MG63 (cell line): ENCODE data around the gene ENHO. TPM values are rescaled to one million over a fixed set of nuclear protein-coding genes. Genes with fewer than 3 reads are reported as not detected.

ENCODE experiments used
- DNase-seq: peaks from one replicate; pipeline ENCODE4 v3.0.0-alpha.2; 2020
- H3K27me3 ChIP-seq: fragments of 250-450 bp; sonication (Bioruptor Pico); 2 replicates; pipeline ENCODE4 v1.5.1; 2020; ENCODE audit warnings: mild to moderate bottlenecking, moderate library complexity
- H3K36me3 ChIP-seq: fragments of 250-450 bp; sonication (Bioruptor Pico); 2 replicates; pipeline ENCODE4 v1.5.1; 2020; ENCODE audit warnings: mild to moderate bottlenecking, moderate library complexity
- H3K4me3 ChIP-seq: fragments of 250-450 bp; sonication (Bioruptor Pico); 2 replicates; pipeline ENCODE4 v1.5.1; 2020; ENCODE audit warnings: mild to moderate bottlenecking, moderate library complexity
- H3K9me3 ChIP-seq: fragments of 250-450 bp; sonication (Bioruptor Pico); 2 replicates; pipeline ENCODE4 v1.5.1; 2020; ENCODE audit warnings: mild to moderate bottlenecking, moderate library complexity
- total RNA-seq: library from RNA; depleted of rRNA; stranded (reverse); fragments of >200 nt; shearing (Covaris generic); gene quantifications from 2 replicates; pipeline ENCODE4 v1.2.3, GENCODE V29; 2014; ENCODE audit warnings: low replicate concordance; rRNA removed

ENHO gene
- total RNA-seq: 0.20 TPM in 1 of 2 replicates, not detected in the other

DNA sequence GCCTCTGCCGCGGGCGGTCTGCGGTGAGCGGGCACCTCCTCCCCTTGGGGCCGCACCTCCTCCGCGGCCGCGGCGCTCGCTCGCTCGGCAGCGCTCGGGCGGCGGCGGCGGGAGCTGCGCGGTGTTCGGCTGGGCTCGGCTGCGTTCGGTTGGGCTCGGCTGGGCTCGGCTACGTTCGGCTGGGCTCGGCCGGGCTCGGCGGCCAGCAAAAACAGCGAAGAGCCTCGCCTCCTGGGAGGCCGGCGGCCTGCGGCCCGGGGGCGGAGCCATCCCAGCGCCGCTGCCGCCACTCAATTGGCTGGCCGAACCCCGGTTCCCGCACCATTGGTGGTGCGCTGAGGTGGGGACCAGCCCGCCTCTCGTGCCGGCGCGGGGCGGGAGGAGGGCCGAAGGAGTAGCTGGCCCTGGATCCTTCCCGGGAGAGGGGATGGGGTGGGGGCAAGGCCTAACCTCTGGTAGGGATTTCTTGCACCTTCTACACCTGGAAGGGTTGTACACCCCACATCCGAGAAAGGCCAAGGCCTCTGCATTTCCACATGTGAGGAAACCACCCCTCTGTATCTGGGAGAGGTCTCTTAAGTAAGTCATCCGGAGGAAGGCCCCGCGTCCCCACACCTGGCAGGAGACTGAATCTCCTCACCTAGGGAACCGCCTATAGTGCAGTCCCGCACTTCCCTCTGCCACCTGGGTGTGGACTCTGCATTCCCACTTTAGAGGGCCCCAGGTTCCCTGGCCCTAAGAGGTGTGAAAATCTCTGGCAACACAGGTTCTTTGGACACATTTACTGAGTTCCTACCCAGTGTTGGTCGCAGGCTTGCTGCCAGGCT, at the start of gene ENHO:
TSS of gene ENHO (minus strand) at position 20 of the 827 bp plus-strand sequence. CDS start 1,295 bp downstream, outside the sequence.
- Histone ChIP-seq H3K9me3 (no peaks in the 10 kb centered on the region), H3K4me3 (peak within 1 kb of the TSS; percentile 21; the same call in 1 of the 2 replicates), H3K36me3 (no peaks in the 10 kb centered on the region), H3K27me3 (no peaks in the 10 kb centered on the region)
- peak; percentile 81 for DNase-seq

DNA sequence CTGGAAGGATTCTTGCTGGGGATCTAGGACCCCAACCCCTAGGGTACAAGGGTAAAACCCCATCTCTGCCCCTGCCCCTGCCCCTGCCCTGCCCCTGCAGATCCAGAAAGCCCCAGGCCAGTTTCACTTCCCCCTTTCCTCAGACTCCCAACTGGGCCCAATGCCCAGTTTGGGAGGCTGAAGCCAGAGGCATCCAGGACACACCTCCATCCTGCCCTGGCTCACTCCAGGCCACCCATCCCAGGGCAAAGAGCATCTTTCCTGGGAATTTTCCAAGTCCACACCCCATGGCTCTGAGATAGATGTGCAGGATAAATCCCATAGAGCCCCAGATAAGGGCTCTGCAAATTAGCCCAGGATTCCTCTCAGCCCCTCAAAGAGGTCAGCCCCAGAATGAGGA, 49.3 kb upstream of the ENHO start:
- Histone ChIP-seq H3K36me3 (no peaks in the 10 kb centered on the region), H3K9me3 (no peaks in the 10 kb centered on the region), H3K27me3 (no peaks in the 10 kb centered on the region), H3K4me3 (no peak overlapping the region)
- peak; percentile 7 for DNase-seq

GRCh38 chr9:34571481-34571810, 48.7 kb upstream of the ENHO start:
- Histone ChIP-seq H3K9me3 (no peaks in the 10 kb centered on the region), H3K36me3 (no peaks in the 10 kb centered on the region), H3K27me3 (no peaks in the 10 kb centered on the region), H3K4me3 (no peak overlapping the region)
- DNase-seq: no peak

DNA sequence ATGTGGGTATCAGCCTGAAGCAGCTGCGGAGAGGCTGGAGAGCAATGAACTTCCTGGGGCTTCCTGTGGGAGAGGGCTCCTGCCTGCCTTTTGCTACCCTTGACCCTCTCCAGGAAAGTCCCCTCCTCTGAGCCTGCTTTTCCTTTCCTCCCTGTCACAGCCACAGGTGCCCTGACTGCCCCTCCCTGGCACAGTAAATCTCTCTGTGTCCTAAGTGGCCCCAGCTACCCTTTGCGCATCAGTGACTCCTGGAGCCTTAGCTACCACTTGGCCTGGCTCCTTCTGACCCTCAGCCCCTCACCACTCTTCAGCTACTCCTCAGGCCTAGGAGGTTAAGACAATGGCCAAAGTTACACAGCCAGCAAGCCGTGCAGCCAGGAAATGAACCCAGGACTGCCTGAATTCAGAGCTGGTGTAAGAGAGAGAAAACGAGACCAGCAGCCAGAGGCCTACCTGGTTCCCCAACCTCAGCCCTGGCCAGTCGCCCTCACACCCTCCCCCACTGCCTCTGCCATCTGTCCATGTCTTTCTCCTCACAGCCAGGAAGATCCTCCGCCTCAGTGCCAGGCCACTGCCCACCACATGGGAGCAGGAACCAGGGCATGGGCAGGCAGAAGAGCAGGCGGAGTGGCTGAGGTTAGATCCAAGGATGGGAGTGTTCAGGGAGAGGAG, 48.2 kb upstream of the ENHO start:
- Histone ChIP-seq H3K27me3 (no peaks in the 10 kb centered on the region), H3K36me3 (no peaks in the 10 kb centered on the region), H3K9me3 (no peaks in the 10 kb centered on the region), H3K4me3 (no peak overlapping the region)
- no peak for DNase-seq

- Histone ChIP-seq H3K9me3 (no peaks in the 10 kb centered on the region), H3K4me3 (no peak overlapping the region), H3K36me3 (no peaks in the 10 kb centered on the region), H3K27me3 (no peaks in the 10 kb centered on the region)
- DNase-seq: no peak
Measured at GRCh38 chr9:34570376-34570775, 47.6 kb upstream of the ENHO start.

GRCh38 chr9:34568774-34569173, 46.0 kb upstream of the ENHO start:
- no peak for DNase-seq
- no peaks in the 10 kb centered on the region for H3K27me3 ChIP-seq
- H3K4me3 ChIP-seq: no peak overlapping the region
- no peaks in the 10 kb centered on the region for H3K36me3 ChIP-seq
- no peaks in the 10 kb centered on the region for H3K9me3 ChIP-seq

GRCh38 chr9:34568133-34568532, 45.3 kb upstream of the ENHO start:
- H3K9me3 ChIP-seq: no peaks in the 10 kb centered on the region
- H3K27me3 ChIP-seq: no peaks in the 10 kb centered on the region
- H3K4me3 ChIP-seq: no peak overlapping the region
- no peaks in the 10 kb centered on the region for H3K36me3 ChIP-seq
- DNase-seq: no peak

DNA sequence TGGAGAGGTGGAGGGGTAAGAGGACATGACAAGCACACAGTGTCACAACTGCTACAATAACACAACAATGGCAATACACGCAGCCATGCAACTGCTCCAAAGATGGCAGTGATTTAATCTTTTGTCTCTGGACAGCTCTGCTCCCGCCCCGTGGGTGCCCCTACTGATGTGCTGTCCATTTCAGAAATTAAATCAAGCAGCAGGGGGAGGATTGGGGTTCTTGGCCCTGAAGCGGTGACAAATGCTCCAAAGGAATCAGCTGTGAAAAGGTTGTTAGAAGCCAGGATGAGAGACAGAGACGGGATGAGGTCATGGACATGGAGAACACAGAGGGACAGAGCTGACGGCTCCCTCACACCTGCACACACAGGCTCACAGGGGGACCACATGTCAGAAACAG, 44.2 kb upstream of the ENHO start:
- Histone ChIP-seq H3K27me3 (no peaks in the 10 kb centered on the region), H3K36me3 (no peaks in the 10 kb centered on the region)

DNA sequence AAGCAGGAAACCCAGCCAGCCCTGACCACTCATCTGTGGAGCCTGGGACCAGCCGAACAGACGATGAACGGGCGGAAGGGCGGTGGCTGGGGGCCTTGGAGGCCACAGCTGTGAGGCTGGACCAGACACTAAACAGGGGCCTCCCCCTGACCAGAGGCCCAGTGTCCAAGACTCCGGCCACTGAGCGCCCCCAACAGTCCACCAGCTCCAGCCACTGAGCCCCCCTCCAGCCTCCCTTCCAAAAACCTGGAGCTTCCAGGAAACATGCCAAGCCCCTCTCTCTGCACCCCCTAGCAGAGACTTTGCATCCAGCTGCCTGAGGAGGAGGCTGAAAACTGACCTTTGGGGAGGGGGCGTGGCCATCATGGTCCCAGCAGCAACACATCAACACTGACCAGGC, 43.5 kb upstream of the ENHO start:
- Histone ChIP-seq H3K4me3 (no peak overlapping the region), H3K36me3 (no peaks in the 10 kb centered on the region), H3K9me3 (no peaks in the 10 kb centered on the region), H3K27me3 (no peaks in the 10 kb centered on the region)
- no peak for DNase-seq

More for the DNA sequence above, 44.2 kb upstream of the ENHO start:
- Histone ChIP-seq H3K9me3 (no peaks in the 10 kb centered on the region), H3K4me3 (no peak overlapping the region)
- DNase-seq: no peak

DNA sequence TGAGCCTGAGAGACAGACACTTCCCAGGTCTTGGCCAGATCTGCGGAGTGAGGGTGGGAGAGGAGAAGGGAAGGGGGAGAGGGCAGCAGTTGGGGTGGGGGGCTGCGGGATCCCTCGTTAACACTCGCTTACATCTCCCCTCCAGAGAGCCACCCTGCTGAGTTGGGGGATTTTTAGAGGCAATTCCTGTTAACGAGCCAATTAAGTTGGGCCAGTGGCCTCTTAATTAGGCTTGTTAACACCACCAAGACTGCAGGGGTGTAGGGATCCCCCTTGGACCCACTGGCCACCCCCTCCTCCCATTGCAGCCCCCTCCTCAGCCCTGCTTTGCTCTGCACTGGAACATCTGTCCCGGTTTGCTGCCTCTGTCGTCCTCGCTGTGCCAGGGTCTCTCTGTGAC, 43.1 kb upstream of the ENHO start:
- Histone ChIP-seq H3K4me3 (no peak overlapping the region), H3K36me3 (no peaks in the 10 kb centered on the region), H3K27me3 (no peaks in the 10 kb centered on the region), H3K9me3 (no peaks in the 10 kb centered on the region)
- DNase-seq: no peak

- H3K27me3 ChIP-seq: no peaks in the 10 kb centered on the region
- no peak for DNase-seq
Measured at GRCh38 chr9:34564617-34565016, 41.8 kb upstream of the ENHO start.

GRCh38 chr9:34563262-34563661, 40.5 kb upstream of the ENHO start:
- no peak overlapping the region for H3K4me3 ChIP-seq
- H3K9me3 ChIP-seq: no peaks in the 10 kb centered on the region
- DNase-seq: no peak
- no peaks in the 10 kb centered on the region for H3K27me3 ChIP-seq
- H3K36me3 ChIP-seq: no peaks in the 10 kb centered on the region

More at GRCh38 chr9:34564617-34565016, 41.8 kb upstream of the ENHO start:
- Histone ChIP-seq H3K36me3 (no peaks in the 10 kb centered on the region), H3K4me3 (no peak overlapping the region), H3K9me3 (no peaks in the 10 kb centered on the region)

DNA sequence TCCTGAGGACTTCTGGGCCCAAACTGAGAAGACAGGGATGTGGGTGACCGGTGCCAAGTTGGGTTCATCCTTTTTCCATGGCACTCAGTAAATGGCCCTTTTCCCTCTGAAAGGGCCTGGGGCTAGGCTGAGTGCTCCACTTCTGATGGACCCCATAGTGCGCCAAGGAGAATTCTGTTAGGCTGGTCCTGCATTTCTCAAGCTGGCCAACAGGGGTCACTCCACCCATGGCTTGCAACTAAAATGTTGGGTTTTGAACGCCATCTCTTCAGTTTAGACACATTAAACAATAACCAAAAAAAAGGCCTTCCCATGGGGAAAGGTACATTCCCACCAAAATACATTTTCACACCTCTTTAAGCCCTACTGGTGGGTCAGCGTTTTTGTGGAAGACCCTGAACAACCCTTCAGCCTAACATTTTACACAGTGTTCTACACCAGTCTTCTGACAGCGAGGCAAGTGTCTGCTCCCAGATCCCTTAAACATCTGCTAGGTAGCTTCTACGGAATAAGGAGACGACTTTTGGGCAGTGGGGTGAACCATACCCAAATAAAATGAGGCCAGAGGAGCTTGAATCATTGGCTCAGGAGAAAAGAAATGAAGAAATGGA, 39.5 kb upstream of the ENHO start:
- Histone ChIP-seq H3K36me3 (no peaks in the 10 kb centered on the region), H3K27me3 (no peaks in the 10 kb centered on the region), H3K4me3 (no peak overlapping the region), H3K9me3 (no peaks in the 10 kb centered on the region)
- no peak for DNase-seq

- no peak for DNase-seq
- H3K9me3 ChIP-seq: no peaks in the 10 kb centered on the region
- no peaks in the 10 kb centered on the region for H3K36me3 ChIP-seq
- H3K27me3 ChIP-seq: no peaks in the 10 kb centered on the region
- H3K4me3 ChIP-seq: no peak overlapping the region
Measured at GRCh38 chr9:34560599-34561214, 37.9 kb upstream of the ENHO start.

- H3K27me3 ChIP-seq: no peaks in the 10 kb centered on the region
- H3K4me3 ChIP-seq: no peak overlapping the region
- no peaks in the 10 kb centered on the region for H3K36me3 ChIP-seq
- no peak for DNase-seq
- H3K9me3 ChIP-seq: no peaks in the 10 kb centered on the region
Measured at GRCh38 chr9:34559624-34560455, 37.0 kb upstream of the ENHO start.

DNA sequence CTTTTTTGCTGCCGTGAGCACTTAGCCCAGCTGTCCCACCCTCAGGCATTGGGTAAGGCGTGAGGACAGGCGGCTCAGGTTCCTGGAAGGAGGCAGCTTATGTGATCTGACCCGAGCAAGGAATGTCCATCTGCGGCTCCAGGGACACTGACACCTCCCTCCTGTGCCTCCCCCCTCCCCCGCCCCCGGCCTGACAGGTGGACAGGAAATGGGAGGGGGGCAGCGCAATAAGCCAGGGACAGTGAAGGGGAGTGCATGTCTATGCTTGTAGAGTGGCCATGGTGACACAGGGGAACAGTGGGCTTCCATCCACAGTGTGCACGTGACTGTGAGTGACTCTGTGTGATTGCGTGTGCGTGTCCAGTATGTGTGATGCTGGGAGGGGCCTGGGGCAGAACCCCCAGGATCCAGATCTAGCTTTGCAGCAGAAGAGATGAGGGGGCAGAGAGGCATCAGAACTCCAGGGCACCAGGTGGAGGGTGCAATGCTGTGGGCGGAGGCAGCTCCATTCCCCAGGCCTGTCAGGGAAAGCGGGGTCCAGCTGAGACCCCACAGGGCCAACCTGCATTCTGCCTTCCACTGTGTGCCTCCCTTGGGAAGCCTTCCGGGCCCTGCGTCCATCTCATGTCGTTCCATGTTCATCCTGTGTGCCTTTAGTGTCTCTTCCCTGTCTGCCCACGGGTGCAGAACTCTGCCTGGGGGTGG, 36.3 kb upstream of the ENHO start:
- no peaks in the 10 kb centered on the region for H3K36me3 ChIP-seq
- H3K27me3 ChIP-seq: no peaks in the 10 kb centered on the region
- no peak for DNase-seq
- H3K9me3 ChIP-seq: no peaks in the 10 kb centered on the region
- no peak overlapping the region for H3K4me3 ChIP-seq
